Common myeloid progenitor, CD34-positive (primary cell): Measurements from ENCODE around the gene IPO7.

Experiments used
- CTCF ChIA-PET: fragments of 350-600 bp; sonication (Branson Sonifier 250); formaldehyde crosslinking; loops from one replicate; lab custom pipeline; 2021; ENCODE audit warnings: antibody characterized with exemption; lab: Charles Lee
- POLR2A ChIA-PET: fragments of 350-600 bp; sonication (Branson Sonifier 250); formaldehyde crosslinking; loops from one replicate; lab custom pipeline; 2021; ENCODE audit warnings: antibody characterized with exemption; lab: Charles Lee
- DNase-seq, 3 donors: peaks; one replicate each; pipeline versions ENCODE4 v3.0.0 to v3.0.0-alpha.2; 2013
- H3K27ac ChIP-seq, 2 experiments: 1 replicate in 1 of 2; 2 replicates in 1 of 2; pipeline ENCODE4 v1.7.0; 2013; ENCODE audit warnings: inconsistent platforms in 2 of 2, low read length in 2 of 2, mild to moderate bottlenecking in 2 of 2, low read depth in 1 of 2, moderate library complexity in 1 of 2; ENCODE audit not compliant: severe bottlenecking in 2 of 2, insufficient read depth in 1 of 2, poor library complexity in 1 of 2
- H3K27me3 ChIP-seq, 5 experiments: replicated peaks in 2 of 5; 1 replicate in 3 of 5; 2 replicates in 2 of 5; pipeline versions ENCODE4 v1.6.1 to v1.7.0; 2013; ENCODE audit warnings: low read length in 4 of 5, mild to moderate bottlenecking in 2 of 5, moderate library complexity in 2 of 5, inconsistent platforms in 1 of 5; ENCODE audit not compliant: insufficient read depth in 5 of 5, control insufficient read depth in 4 of 5
- H3K36me3 ChIP-seq, 4 experiments: 1 replicate in 2 of 4; 2 replicates in 2 of 4; pipeline versions ENCODE4 v1.6.1 to v1.7.0; 2013; ENCODE audit warnings: low read length in 3 of 4, control low read depth in 1 of 4, mild to moderate bottlenecking in 1 of 4; ENCODE audit not compliant: control insufficient read depth in 4 of 4, insufficient read depth in 4 of 4
- H3K4me1 ChIP-seq, 4 experiments: 1 replicate in 3 of 4; 2 replicates in 1 of 4; pipeline versions ENCODE4 v1.6.1 to v1.7.1; 2013; ENCODE audit warnings: low read length in 3 of 4, mild to moderate bottlenecking in 3 of 4, control low read depth in 1 of 4, inconsistent platforms in 1 of 4, moderate library complexity in 1 of 4; ENCODE audit not compliant: control insufficient read depth in 4 of 4, insufficient read depth in 4 of 4; ENCODE audit errors: control extremely low read depth in 1 of 4
- H3K4me3 ChIP-seq, 7 experiments: 1 replicate in 4 of 7; 2 replicates in 3 of 7; pipeline versions ENCODE4 v1.5.1 to v1.7.0; 2013; ENCODE audit warnings: mild to moderate bottlenecking in 7 of 7, low read length in 6 of 7, moderate library complexity in 6 of 7, inconsistent platforms in 2 of 7, low read depth in 2 of 7, control low read depth in 1 of 7; ENCODE audit not compliant: insufficient read depth in 4 of 7, control insufficient read depth in 1 of 7; ENCODE audit errors: extremely low read depth in 1 of 7
- H3K9me3 ChIP-seq, 5 experiments: 1 replicate in 4 of 5; 2 replicates in 1 of 5; pipeline versions ENCODE4 v1.6.1 to v1.7.1; 2013; ENCODE audit warnings: low read length in 4 of 5, mild to moderate bottlenecking in 2 of 5, inconsistent platforms in 1 of 5, low read depth in 1 of 5, moderate library complexity in 1 of 5; ENCODE audit not compliant: control insufficient read depth in 4 of 5, insufficient read depth in 2 of 5; ENCODE audit errors: control extremely low read depth in 1 of 5
- WGBS: methylation state at CpG from one replicate; pipeline ENCODE4 v1.1.5; 2013; ENCODE audit not compliant: insufficient coverage; 5-methylcytosine and 5-hydroxymethylcytosine counted together

IPO7 gene

DNA sequence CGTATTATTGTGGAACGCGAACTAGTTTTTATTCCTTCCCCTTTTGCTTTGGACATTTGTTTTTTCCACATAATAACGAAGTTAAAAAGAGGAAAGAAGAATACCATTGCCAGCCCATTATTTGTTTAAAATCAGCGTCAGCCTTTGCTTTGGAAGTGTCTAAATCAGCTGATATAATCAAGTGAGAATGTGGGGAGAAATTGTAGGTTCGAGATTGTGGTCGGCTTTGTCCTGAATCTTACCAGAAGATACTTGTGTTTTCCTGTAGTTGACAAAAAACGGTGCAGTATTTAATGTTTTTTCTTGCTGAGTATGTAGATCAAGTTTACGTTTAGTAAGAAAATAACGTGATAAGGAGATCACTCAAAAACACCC lies 77.3 kb downstream of the IPO7 start:
- WGBS: 0% methylated on average over 3 of the region's 10 CpGs
- H3K4me1 ChIP-seq: peaks cover 9 to 22% (median 13%) of the 10 kb centered on the region in 4 experiments
- POLR2A ChIA-PET: interaction anchor here (0.6 to 1.5 kb wide), 3 partner anchors 13 to 302 kb away, joined by 3 to 5 read pairs (median 3); no protein-coding TSS in a partner anchor
- DNase-seq: peak; percentile 39 to 60 (median 45)
- CTCF ChIA-PET: interaction anchor here (0.6 to 1.3 kb wide), 3 partner anchors 12 to 189 kb away, joined by 3 to 5 read pairs (median 3); no protein-coding TSS in a partner anchor
- no peaks in the 10 kb centered on the region for H3K9me3 ChIP-seq
- peak overlapping the region in 6 of 7 experiments; percentile 70 to 99 (median 88) for H3K4me3 ChIP-seq
- no peaks in the 10 kb centered on the region for H3K36me3 ChIP-seq
- peak overlapping the region; percentile 94 to 97 for H3K27ac ChIP-seq
- no peaks in the 10 kb centered on the region for H3K27me3 ChIP-seq

DNA sequence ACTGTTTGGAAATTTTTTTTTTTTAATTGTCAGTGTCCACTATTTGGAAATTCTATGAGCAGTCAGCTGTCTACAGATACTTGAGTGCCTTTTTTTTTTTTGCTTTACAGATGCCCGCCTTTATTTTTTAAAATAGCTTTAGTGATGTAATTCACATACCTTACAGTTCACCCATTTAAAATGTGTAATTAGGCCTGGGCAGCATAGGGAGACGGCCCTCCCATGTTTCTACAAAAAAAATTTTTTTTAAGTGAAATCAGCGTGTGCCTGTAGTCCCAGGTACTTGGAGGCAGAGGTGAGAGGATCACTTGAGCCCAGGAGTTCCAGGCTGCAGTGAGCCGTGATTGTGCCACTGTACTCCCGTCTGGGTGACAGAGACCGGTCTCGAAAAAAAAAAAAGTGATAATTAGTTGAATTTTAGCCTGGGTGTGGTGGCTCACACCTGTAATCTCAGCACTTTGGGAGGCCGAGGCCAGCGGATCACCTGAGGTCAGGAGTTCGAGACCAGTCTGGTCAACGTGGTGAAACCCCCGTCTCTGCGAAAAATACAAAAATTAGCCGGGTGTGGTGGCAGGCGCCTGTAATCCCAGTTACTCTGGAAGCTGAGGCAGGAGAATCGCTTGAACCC lies 77.8 kb downstream of the IPO7 start:
- WGBS: 95% methylated on average over 14 of the region's 16 CpGs
- DNase-seq: no peak
- H3K4me1 ChIP-seq: peaks cover 9 to 22% (median 13%) of the 10 kb centered on the region in 4 experiments
- H3K27ac ChIP-seq: peak overlapping the region in 1 of 2 experiments; percentile 97
- H3K27me3 ChIP-seq: no peaks in the 10 kb centered on the region
- no peaks in the 10 kb centered on the region for H3K9me3 ChIP-seq
- H3K4me3 ChIP-seq: peak overlapping the region in 6 of 7 experiments; percentile 70 to 99 (median 88)
- no peaks in the 10 kb centered on the region for H3K36me3 ChIP-seq
- POLR2A ChIA-PET: interaction anchor here (0.6 kb wide), 1 partner anchor 139 kb away, joined by 3 read pairs; no protein-coding TSS in a partner anchor
- CTCF ChIA-PET: interaction anchor here (0.6 kb wide), 1 partner anchor 113 kb away, joined by 3 read pairs; no protein-coding TSS in a partner anchor

DNA sequence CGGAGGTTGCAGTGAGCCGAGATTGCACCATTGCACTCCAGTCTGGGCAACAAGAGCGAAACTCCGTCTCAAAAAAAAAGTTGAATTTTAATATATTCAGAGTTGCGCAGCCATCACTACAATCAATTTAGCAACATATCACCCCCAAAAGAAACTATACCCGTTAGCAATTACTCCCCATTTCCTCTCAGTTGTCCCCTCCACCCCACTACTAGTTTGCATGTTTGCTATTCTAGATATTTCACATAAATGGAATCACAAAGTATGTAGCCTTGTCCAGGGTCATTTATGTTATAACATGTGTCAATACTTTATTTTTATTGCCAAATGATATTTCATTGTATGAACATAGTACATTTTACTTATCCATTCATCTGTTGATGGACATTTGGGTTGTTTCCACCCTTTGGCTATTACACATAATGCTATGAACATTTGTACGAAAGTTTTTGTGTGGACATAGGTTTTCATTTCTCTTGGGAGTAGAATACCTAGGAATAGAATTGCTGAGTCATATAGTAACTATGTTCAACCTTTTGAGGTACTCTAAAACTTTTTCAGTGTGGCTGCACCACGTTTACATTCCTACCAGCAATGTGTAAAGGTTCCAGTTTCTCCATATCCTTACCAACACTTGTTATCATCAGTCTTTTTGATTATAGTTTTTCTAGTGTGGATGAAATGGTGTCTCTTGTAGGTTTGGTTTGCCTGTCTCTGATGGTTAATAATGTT lies 78.5 kb downstream of the IPO7 start:
- 100% methylated on average over 5 of the region's 8 CpGs for WGBS
- Histone ChIP-seq H3K9me3 (no peaks in the 10 kb centered on the region), H3K4me3 (no peak overlapping the region), H3K27ac (no peak overlapping the region), H3K4me1 (peaks cover 9 to 22% (median 13%) of the 10 kb centered on the region in 4 experiments), H3K36me3 (no peaks in the 10 kb centered on the region), H3K27me3 (no peaks in the 10 kb centered on the region)
- POLR2A ChIA-PET: no interaction called here
- CTCF ChIA-PET: no interaction called here
- no peak for DNase-seq

DNA sequence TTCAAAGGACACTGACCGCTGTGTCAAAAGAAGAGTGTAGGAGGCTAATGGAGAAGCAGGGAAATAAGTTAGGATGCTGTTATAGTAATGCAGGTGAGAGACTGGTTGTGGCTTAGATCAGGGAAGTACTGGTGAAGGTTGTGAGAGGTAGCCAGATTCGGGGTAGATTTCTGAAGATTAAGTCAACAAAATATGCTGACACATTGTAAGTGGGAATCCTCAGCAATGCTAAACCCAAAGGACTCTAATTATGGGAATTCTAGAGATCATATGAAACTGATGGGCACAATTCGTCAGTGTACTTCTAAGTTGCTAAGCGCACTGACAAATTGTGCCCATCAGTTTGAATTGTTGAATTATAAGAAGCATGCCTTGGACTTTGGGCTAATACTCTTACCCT lies 86.3 kb downstream of the IPO7 start:
- H3K27me3 ChIP-seq: no peaks in the 10 kb centered on the region
- no peaks in the 10 kb centered on the region for H3K4me1 ChIP-seq
- WGBS: 96% methylated on average over 4 of the region's 4 CpGs
- H3K4me3 ChIP-seq: no peak overlapping the region
- ChIA-PET POLR2A (no interaction called here), CTCF (no interaction called here)
- DNase-seq: no peak
- peaks cover 5 to 28% (median 16%) of the 10 kb centered on the region in 4 experiments for H3K36me3 ChIP-seq
- H3K27ac ChIP-seq: no peak overlapping the region
- no peaks in the 10 kb centered on the region for H3K9me3 ChIP-seq

DNA sequence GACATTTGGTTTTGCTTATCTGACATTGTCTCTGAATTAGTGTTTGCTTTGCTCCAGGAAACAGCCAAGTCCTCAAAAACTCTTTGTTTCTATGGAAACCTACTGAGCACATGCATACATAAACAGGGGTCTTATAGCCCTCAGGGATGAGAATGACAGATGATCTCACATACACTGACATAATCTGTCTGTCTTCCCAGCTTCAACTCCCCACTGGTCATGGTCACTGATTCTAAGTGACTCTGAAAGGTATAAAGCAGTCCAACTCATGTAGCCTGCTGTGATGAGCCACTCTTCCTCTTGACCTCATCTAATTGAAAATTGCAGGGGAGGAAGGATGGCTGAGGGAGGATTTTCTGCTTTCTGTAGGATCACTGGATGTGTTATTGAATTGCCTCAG lies 89.0 kb downstream of the IPO7 start:
- Histone ChIP-seq H3K27ac (no peak overlapping the region), H3K4me3 (no peak overlapping the region), H3K4me1 (no peaks in the 10 kb centered on the region), H3K27me3 (no peaks in the 10 kb centered on the region), H3K36me3 (peaks cover 7 to 35% (median 22%) of the 10 kb centered on the region in 4 experiments), H3K9me3 (no peaks in the 10 kb centered on the region)
- DNase-seq: no peak
- ChIA-PET POLR2A (interaction anchor here (0.9 kb wide), 1 partner anchor 12 kb away, joined by 3 read pairs; no protein-coding TSS in a partner anchor), CTCF (interaction anchor here (0.7 to 2.1 kb wide), 4 partner anchors 9 to 156 kb away, joined by 3 to 5 read pairs (median 4); no protein-coding TSS in a partner anchor)

DNA sequence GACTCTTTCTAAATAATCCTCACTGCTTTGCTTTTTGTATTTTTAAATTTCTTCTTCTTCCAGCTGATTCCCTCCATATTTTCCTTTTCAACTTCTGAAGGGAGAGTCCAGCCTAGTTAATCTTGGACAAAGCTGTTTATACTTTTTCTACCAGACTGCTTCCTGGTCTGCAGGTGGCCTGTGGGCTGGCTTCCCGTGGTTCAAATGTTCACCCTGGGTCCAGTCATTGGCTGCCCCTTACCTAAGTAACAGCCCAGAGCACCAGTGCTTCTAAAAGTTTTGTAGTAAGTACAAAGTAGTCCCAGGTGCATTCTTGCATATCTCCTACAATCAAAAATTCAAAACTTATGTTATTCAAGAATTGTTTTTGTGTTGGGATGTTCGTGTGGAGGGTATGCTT lies 95.4 kb downstream of the IPO7 start:
- Histone ChIP-seq H3K9me3 (no peaks in the 10 kb centered on the region), H3K27ac (no peak overlapping the region), H3K4me3 (no peak overlapping the region), H3K4me1 (no peaks in the 10 kb centered on the region), H3K36me3 (peaks cover 10 to 39% (median 24%) of the 10 kb centered on the region in 4 experiments), H3K27me3 (no peaks in the 10 kb centered on the region)
- ChIA-PET CTCF (interaction anchor here (1.0 to 1.2 kb wide), 3 partner anchors 13 to 312 kb away, joined by 3 to 4 read pairs (median 4); no protein-coding TSS in a partner anchor), POLR2A (interaction anchor here (0.6 kb wide), 1 partner anchor 244 kb away, joined by 3 read pairs; no protein-coding TSS in a partner anchor)
- WGBS: 100% methylated on average over 1 of the region's 2 CpGs
- DNase-seq: no peak
